ENCODE measurements around the gene MGAT5. TPM values are rescaled to one million over a fixed set of nuclear protein-coding genes. Genes with fewer than 3 reads are reported as not detected.

MGAT5 gene
- total RNA-seq, 1 donor from 2014 or later, result 25.8 TPM

- intact Hi-C loops (cut with micrococcal nuclease), result no loop called here
- Mint-ChIP-seq H3K36me3 (ENCODE audit: low read depth) (peaks cover 15% of the 10 kb centered on the region), H3K27ac (no peak overlapping the region), H3K27me3 (ENCODE audit: insufficient read depth) (peaks cover 12% of the 10 kb centered on the region), H3K9me3 (no peaks in the 10 kb centered on the region), H3K4me3 (no peak overlapping the region), H3K4me1 (ENCODE audit: low read depth) (peaks cover 21% of the 10 kb centered on the region)
- DNase-seq (ENCODE audit: low spot score), result no peak
These were observed 24.7 kb downstream of the MGAT5 start for GRCh38 chr2:134278553-134278952.

GRCh38 chr2:134279417-134279816, 25.5 kb downstream of the MGAT5 start:
- Mint-ChIP-seq H3K9me3 (no peaks in the 10 kb centered on the region), H3K27me3 (ENCODE audit: insufficient read depth) (peaks cover 14% of the 10 kb centered on the region), H3K27ac (no peak overlapping the region), H3K4me1 (ENCODE audit: low read depth) (peaks cover 26% of the 10 kb centered on the region), H3K36me3 (ENCODE audit: low read depth) (peaks cover 17% of the 10 kb centered on the region), H3K4me3 (no peak overlapping the region)
- no peak for DNase-seq (ENCODE audit: low spot score)
- intact Hi-C loops (cut with micrococcal nuclease), result no loop called here

- Mint-ChIP-seq H3K27me3 (ENCODE audit: insufficient read depth) (peaks cover 14% of the 10 kb centered on the region), H3K4me3 (no peak overlapping the region), H3K4me1 (ENCODE audit: low read depth) (peaks cover 26% of the 10 kb centered on the region), H3K36me3 (ENCODE audit: low read depth) (peaks cover 17% of the 10 kb centered on the region), H3K27ac (no peak overlapping the region), H3K9me3 (no peaks in the 10 kb centered on the region)
- DNase-seq (ENCODE audit: low spot score), result no peak
- intact Hi-C loops (cut with micrococcal nuclease), result loop anchor here (10.0 kb wide), 1 partner anchor 405 kb away; no protein-coding TSS in a partner anchor
These were observed 26.4 kb downstream of the MGAT5 start for GRCh38 chr2:134280231-134280630.

- Mint-ChIP-seq H3K27me3 (ENCODE audit: insufficient read depth) (peaks cover 16% of the 10 kb centered on the region), H3K36me3 (ENCODE audit: low read depth) (peaks cover 17% of the 10 kb centered on the region), H3K4me3 (no peak overlapping the region), H3K4me1 (ENCODE audit: low read depth) (peaks cover 29% of the 10 kb centered on the region), H3K9me3 (no peaks in the 10 kb centered on the region), H3K27ac (no peak overlapping the region)
- intact Hi-C loops (cut with micrococcal nuclease), result loop anchor here (10.0 kb wide), 1 partner anchor 404 kb away; no protein-coding TSS in a partner anchor
- DNase-seq (ENCODE audit: low spot score), result no peak
These were observed 26.9 kb downstream of the MGAT5 start for GRCh38 chr2:134280726-134281125.

GRCh38 chr2:134281815-134282419, 28.0 kb downstream of the MGAT5 start:
- intact Hi-C loops (cut with micrococcal nuclease), result loop anchor here (1.0 to 10.0 kb wide), 6 partner anchors 8 to 403 kb away; no protein-coding TSS in a partner anchor
- H3K27me3 Mint-ChIP-seq (ENCODE audit: insufficient read depth), result peaks cover 22% of the 10 kb centered on the region
- no peak for DNase-seq (ENCODE audit: low spot score)
- H3K4me3 Mint-ChIP-seq, result no peak overlapping the region
- peaks cover 33% of the 10 kb centered on the region for H3K4me1 Mint-ChIP-seq (ENCODE audit: low read depth)
- H3K27ac Mint-ChIP-seq, result no peak overlapping the region
- peaks cover 22% of the 10 kb centered on the region for H3K36me3 Mint-ChIP-seq (ENCODE audit: low read depth)
- H3K9me3 Mint-ChIP-seq, result no peaks in the 10 kb centered on the region

GRCh38 chr2:134282629-134283400, 28.9 kb downstream of the MGAT5 start:
- DNase-seq (ENCODE audit: low spot score), result peak; percentile 16
- peaks cover 33% of the 10 kb centered on the region for H3K4me1 Mint-ChIP-seq (ENCODE audit: low read depth)

GRCh38 chr2:134283661-134284060, 29.8 kb downstream of the MGAT5 start:
- Mint-ChIP-seq H3K4me1 (ENCODE audit: low read depth) (peaks cover 33% of the 10 kb centered on the region), H3K27me3 (ENCODE audit: insufficient read depth) (peaks cover 20% of the 10 kb centered on the region), H3K36me3 (ENCODE audit: low read depth) (peaks cover 16% of the 10 kb centered on the region), H3K27ac (peak overlapping the region; percentile 63), H3K4me3 (no peak overlapping the region), H3K9me3 (no peaks in the 10 kb centered on the region)
- intact Hi-C loops (cut with micrococcal nuclease), result loop anchor here (1.0 to 10.0 kb wide), 6 partner anchors 17 to 401 kb away; no protein-coding TSS in a partner anchor
- no peak for DNase-seq (ENCODE audit: low spot score)

More at GRCh38 chr2:134282629-134283400, 28.9 kb downstream of the MGAT5 start:
- peak overlapping the region; percentile 63 for H3K27ac Mint-ChIP-seq
- no peaks in the 10 kb centered on the region for H3K9me3 Mint-ChIP-seq
- peaks cover 20% of the 10 kb centered on the region for H3K27me3 Mint-ChIP-seq (ENCODE audit: insufficient read depth)
- H3K36me3 Mint-ChIP-seq (ENCODE audit: low read depth), result peaks cover 20% of the 10 kb centered on the region
- intact Hi-C loops (cut with micrococcal nuclease), result loop anchor here (1.0 to 10.0 kb wide), 8 partner anchors 7 to 402 kb away; no protein-coding TSS in a partner anchor
- peak overlapping the region; percentile 20 for H3K4me3 Mint-ChIP-seq

GRCh38 chr2:134284119-134284670, 30.3 kb downstream of the MGAT5 start:
- H3K27ac Mint-ChIP-seq, result no peak overlapping the region
- no peak overlapping the region for H3K4me3 Mint-ChIP-seq
- H3K9me3 Mint-ChIP-seq, result no peaks in the 10 kb centered on the region
- DNase-seq (ENCODE audit: low spot score), result no peak
- H3K4me1 Mint-ChIP-seq (ENCODE audit: low read depth), result peaks cover 33% of the 10 kb centered on the region
- peaks cover 14% of the 10 kb centered on the region for H3K36me3 Mint-ChIP-seq (ENCODE audit: low read depth)
- intact Hi-C loops (cut with micrococcal nuclease), result loop anchor here (10.0 kb wide), 1 partner anchor 401 kb away; no protein-coding TSS in a partner anchor
- H3K27me3 Mint-ChIP-seq (ENCODE audit: insufficient read depth), result peaks cover 20% of the 10 kb centered on the region

- peak overlapping the region; percentile 14 for H3K27ac Mint-ChIP-seq
- H3K27me3 Mint-ChIP-seq (ENCODE audit: insufficient read depth), result peaks cover 11% of the 10 kb centered on the region
- H3K4me3 Mint-ChIP-seq, result no peak overlapping the region
- peaks cover 25% of the 10 kb centered on the region for H3K4me1 Mint-ChIP-seq (ENCODE audit: low read depth)
- intact Hi-C loops (cut with micrococcal nuclease), result loop anchor here (1.0 to 10.0 kb wide), 2 partner anchors 54 to 397 kb away; no protein-coding TSS in a partner anchor
- H3K36me3 Mint-ChIP-seq (ENCODE audit: low read depth), result peaks cover 17% of the 10 kb centered on the region
- H3K9me3 Mint-ChIP-seq, result no peaks in the 10 kb centered on the region
- no peak for DNase-seq (ENCODE audit: low spot score)
These were observed 33.5 kb downstream of the MGAT5 start for GRCh38 chr2:134287323-134287722.

GRCh38 chr2:134288814-134289213, 34.9 kb downstream of the MGAT5 start:
- H3K4me3 Mint-ChIP-seq, result no peak overlapping the region
- no peak overlapping the region for H3K27ac Mint-ChIP-seq
- H3K9me3 Mint-ChIP-seq, result no peaks in the 10 kb centered on the region
- intact Hi-C loops (cut with micrococcal nuclease), result loop anchor here (10.0 kb wide), 1 partner anchor 396 kb away; no protein-coding TSS in a partner anchor
- H3K4me1 Mint-ChIP-seq (ENCODE audit: low read depth), result peaks cover 18% of the 10 kb centered on the region
- DNase-seq (ENCODE audit: low spot score), result no peak
- peaks cover 10% of the 10 kb centered on the region for H3K27me3 Mint-ChIP-seq (ENCODE audit: insufficient read depth)
- peaks cover 17% of the 10 kb centered on the region for H3K36me3 Mint-ChIP-seq (ENCODE audit: low read depth)

GRCh38 chr2:134289225-134289624, 35.4 kb downstream of the MGAT5 start:
- no peak for DNase-seq (ENCODE audit: low spot score)
- Mint-ChIP-seq H3K36me3 (ENCODE audit: low read depth) (peaks cover 20% of the 10 kb centered on the region), H3K4me1 (ENCODE audit: low read depth) (peaks cover 20% of the 10 kb centered on the region), H3K4me3 (no peak overlapping the region), H3K27ac (no peak overlapping the region), H3K27me3 (ENCODE audit: insufficient read depth) (peaks cover 10% of the 10 kb centered on the region), H3K9me3 (no peaks in the 10 kb centered on the region)
- intact Hi-C loops (cut with micrococcal nuclease), result loop anchor here (10.0 kb wide), 1 partner anchor 396 kb away; no protein-coding TSS in a partner anchor

- intact Hi-C loops (cut with micrococcal nuclease), result loop anchor here (1.0 to 2.0 kb wide), 9 partner anchors 8 to 762 kb away; partner anchors contain the start of gene RAB3GAP1
- Mint-ChIP-seq H3K9me3 (no peaks in the 10 kb centered on the region), H3K4me3 (no peak overlapping the region), H3K36me3 (ENCODE audit: low read depth) (peaks cover 18% of the 10 kb centered on the region), H3K27me3 (ENCODE audit: insufficient read depth) (peaks cover 10% of the 10 kb centered on the region), H3K27ac (no peak overlapping the region), H3K4me1 (ENCODE audit: low read depth) (peaks cover 26% of the 10 kb centered on the region)
- DNase-seq (ENCODE audit: low spot score), result peak; percentile 9
These were observed 36.5 kb downstream of the MGAT5 start for GRCh38 chr2:134290358-134290757.

Data from activated T-helper 1 cell treated with anti-CD3 and anti-CD28 coated beads, Interleukin-12 subunit alpha, Interleukin-12 subunit beta, Interleukin-2, Interleukin-4 antibody, amounts not matched to agents 30 ng/mL and 10 ng/mL and 1 ng/mL, durations not matched to agents 14 hours and 24 hours and 36 hours (primary cell).